Osteoblast (primary cell): Measurements from ENCODE around the gene BOLL. TPM values are rescaled to one million over a fixed set of nuclear protein-coding genes. Genes with fewer than 3 reads are reported as not detected.

Experiments used
- DNase-seq: peaks from one replicate; pipeline ENCODE4 v3.0.0; 2011; ENCODE audit warnings: low spot score, mixed read lengths; ENCODE audit not compliant: insufficient read length; ENCODE audit errors: missing footprints
- H2AFZ ChIP-seq: 2 replicates; pipeline ENCODE4 v1.6.0; 2011; ENCODE audit warnings: mild to moderate bottlenecking, low read length
- H3K27ac ChIP-seq: 2 replicates; pipeline ENCODE4 v1.5.1; 2011; ENCODE audit warnings: mild to moderate bottlenecking, low read depth, low read length, moderate library complexity
- H3K27me3 ChIP-seq: 2 replicates; pipeline ENCODE4 v1.6.0; 2012; ENCODE audit warnings: mild to moderate bottlenecking, control low read depth, inconsistent platforms, low read length, moderate library complexity; ENCODE audit not compliant: insufficient read depth
- H3K36me3 ChIP-seq: 2 replicates; pipeline ENCODE4 v1.5.1; 2011; ENCODE audit warnings: mild to moderate bottlenecking, low read length, control low read depth, moderate library complexity; ENCODE audit not compliant: insufficient read depth
- H3K4me1 ChIP-seq: 2 replicates; pipeline ENCODE4 v1.5.1; 2011; ENCODE audit warnings: mild to moderate bottlenecking, low read length, control low read depth, moderate library complexity; ENCODE audit not compliant: insufficient read depth
- H3K4me2 ChIP-seq: 2 replicates; pipeline ENCODE4 v1.6.0; 2011; ENCODE audit warnings: mild to moderate bottlenecking, low read length; ENCODE audit not compliant: insufficient read depth
- H3K4me3 ChIP-seq: fragments of 200-600 bp; sonication (generic); 3 replicates; pipeline ENCODE4 v1.5.1; 2012; ENCODE audit warnings: mild to moderate bottlenecking, low read length, inconsistent platforms; ENCODE audit not compliant: insufficient read depth
- H3K79me2 ChIP-seq: 2 replicates; pipeline ENCODE4 v1.6.0; 2012; ENCODE audit warnings: mild to moderate bottlenecking, low read length, control low read depth, inconsistent platforms; ENCODE audit not compliant: insufficient read depth
- H3K9me3 ChIP-seq: 2 replicates; pipeline ENCODE4 v1.5.1; 2011; ENCODE audit warnings: low read depth, low read length, control low read depth
- H4K20me1 ChIP-seq: 2 replicates; pipeline ENCODE4 v1.6.0; 2012; ENCODE audit warnings: mild to moderate bottlenecking, low read length, control low read depth; ENCODE audit not compliant: insufficient read depth
- total RNA-seq: library from RNA; depleted of rRNA; stranded (reverse); fragments of >200 nt; gene quantifications from 2 replicates; pipeline ENCODE4 v1.2.3, GENCODE V29; 2012
- TF ChIP-seq, protein P1 (sequence below): IDR thresholded peaks from 2 replicates; pipeline ENCODE4 v1.5.1; 2011; ENCODE audit warnings: mild to moderate bottlenecking, low read depth, low read length, moderate library complexity; ENCODE audit errors: extremely low read depth

Gene BOLL
- total RNA-seq, 1 donor, result not detected

DNA sequence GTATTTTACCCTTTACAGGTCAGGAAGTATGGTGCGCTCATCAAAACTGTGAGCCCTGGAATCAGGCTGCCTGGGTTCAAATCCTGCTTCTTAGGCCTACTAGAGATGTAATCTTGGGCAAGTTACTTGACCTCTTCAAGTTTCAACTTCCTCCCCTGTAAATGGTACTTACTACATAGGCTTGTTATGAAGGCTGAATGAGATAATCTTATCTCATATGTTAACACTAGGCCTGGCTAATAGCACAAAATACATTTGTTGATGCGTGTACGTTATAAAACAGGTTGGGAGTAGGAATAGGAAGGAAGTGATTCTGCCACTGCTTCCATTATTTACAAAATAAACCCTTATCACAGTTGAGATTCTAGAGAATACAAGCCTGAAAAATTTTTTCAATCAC, 108.1 kb downstream of the BOLL start:
- TF ChIP-seq, protein P1, sequence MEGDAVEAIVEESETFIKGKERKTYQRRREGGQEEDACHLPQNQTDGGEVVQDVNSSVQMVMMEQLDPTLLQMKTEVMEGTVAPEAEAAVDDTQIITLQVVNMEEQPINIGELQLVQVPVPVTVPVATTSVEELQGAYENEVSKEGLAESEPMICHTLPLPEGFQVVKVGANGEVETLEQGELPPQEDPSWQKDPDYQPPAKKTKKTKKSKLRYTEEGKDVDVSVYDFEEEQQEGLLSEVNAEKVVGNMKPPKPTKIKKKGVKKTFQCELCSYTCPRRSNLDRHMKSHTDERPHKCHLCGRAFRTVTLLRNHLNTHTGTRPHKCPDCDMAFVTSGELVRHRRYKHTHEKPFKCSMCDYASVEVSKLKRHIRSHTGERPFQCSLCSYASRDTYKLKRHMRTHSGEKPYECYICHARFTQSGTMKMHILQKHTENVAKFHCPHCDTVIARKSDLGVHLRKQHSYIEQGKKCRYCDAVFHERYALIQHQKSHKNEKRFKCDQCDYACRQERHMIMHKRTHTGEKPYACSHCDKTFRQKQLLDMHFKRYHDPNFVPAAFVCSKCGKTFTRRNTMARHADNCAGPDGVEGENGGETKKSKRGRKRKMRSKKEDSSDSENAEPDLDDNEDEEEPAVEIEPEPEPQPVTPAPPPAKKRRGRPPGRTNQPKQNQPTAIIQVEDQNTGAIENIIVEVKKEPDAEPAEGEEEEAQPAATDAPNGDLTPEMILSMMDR, result no peak

More for the DNA sequence above, 108.1 kb downstream of the BOLL start:
- H3K4me1 ChIP-seq, result peaks cover 3% of the 10 kb centered on the region
- H2AFZ ChIP-seq, result no peak overlapping the region
- no peaks in the 10 kb centered on the region for H3K36me3 ChIP-seq
- H3K79me2 ChIP-seq, result no peaks in the 10 kb centered on the region
- no peak overlapping the region for H3K4me2 ChIP-seq
- H3K9me3 ChIP-seq, result no peaks in the 10 kb centered on the region
- DNase-seq, result no peak
- H3K4me3 ChIP-seq, result no peak overlapping the region
- no peak overlapping the region for H3K27ac ChIP-seq
- no peaks in the 10 kb centered on the region for H4K20me1 ChIP-seq
- no peaks in the 10 kb centered on the region for H3K27me3 ChIP-seq

Other genes with a start within 250 kb of the BOLL start
- 14.5 and 18.6 TPM in 2 replicates for gene RFTN2, start 109.7 kb downstream of the BOLL start, total RNA-seq
- gene MARS2, start 80.0 kb downstream of the BOLL start, total RNA-seq, result 3.2 and 3.3 TPM in 2 replicates
- gene PLCL1, start 19.3 kb upstream of the BOLL start, total RNA-seq, result 3.2 and 4.0 TPM in 2 replicates